Astrocyte (in vitro differentiated cells and primary cell): Measurements from ENCODE around the gene LTBP2. TPM values are rescaled to one million over a fixed set of nuclear protein-coding genes. Genes with fewer than 3 reads are reported as not detected.

ENCODE experiments used
- DNase-seq: peaks from one replicate; pipeline ENCODE4 v3.0.0-alpha.2; 2010; ENCODE audit warnings: low read depth
- FAIRE-seq: peaks from 2 replicates; lab custom pipeline; 2011; peaks lifted over from hg19 to GRCh38; lab: Jason Lieb, UNC
- H2AFZ ChIP-seq: 2 replicates; pipeline ENCODE4 v1.6.0; 2012; ENCODE audit warnings: low read depth, low read length, inconsistent platforms
- H3K27ac ChIP-seq: 2 replicates; pipeline ENCODE4 v1.5.1; 2011; ENCODE audit warnings: low read depth, low read length, inconsistent platforms
- H3K27me3 ChIP-seq: 2 replicates; pipeline ENCODE4 v1.6.0; 2011; ENCODE audit warnings: low read length, inconsistent platforms; ENCODE audit not compliant: insufficient read depth
- H3K36me3 ChIP-seq: 2 replicates; pipeline ENCODE4 v1.5.1; 2011; ENCODE audit warnings: low read length, inconsistent platforms; ENCODE audit not compliant: insufficient read depth
- H3K4me1 ChIP-seq: 2 replicates; pipeline ENCODE4 v1.5.1; 2011; ENCODE audit warnings: low read length, inconsistent platforms; ENCODE audit not compliant: insufficient read depth
- H3K4me2 ChIP-seq: 2 replicates; pipeline ENCODE4 v1.6.0; 2012; ENCODE audit warnings: low read length, inconsistent platforms
- H3K4me3 ChIP-seq: 2 replicates; pipeline ENCODE4 v1.5.1; 2011; ENCODE audit warnings: low read depth, mild to moderate bottlenecking, low read length, inconsistent platforms; ENCODE audit not compliant: insufficient read depth
- H3K79me2 ChIP-seq: 2 replicates; pipeline ENCODE4 v1.6.0; 2012; ENCODE audit warnings: mild to moderate bottlenecking, low read length, inconsistent platforms; ENCODE audit not compliant: insufficient read depth
- H3K9ac ChIP-seq: 2 replicates; pipeline ENCODE4 v1.6.0; 2012; ENCODE audit warnings: mild to moderate bottlenecking, low read length, inconsistent platforms
- H3K9me3 ChIP-seq: 2 replicates; pipeline ENCODE4 v1.5.1; 2012; ENCODE audit warnings: low read depth, mild to moderate bottlenecking, low read length, inconsistent platforms; ENCODE audit not compliant: insufficient read depth
- H4K20me1 ChIP-seq: 2 replicates; pipeline ENCODE4 v1.6.0; 2012; ENCODE audit warnings: low read length, inconsistent platforms; ENCODE audit not compliant: insufficient read depth
- H3K27ac Mint-ChIP-seq: one replicate; pipeline ENCODE4 v1.8.0; 2021; ENCODE audit warnings: mild to moderate bottlenecking, mixed read lengths; ENCODE audit not compliant: unreplicated experiment
- H3K27me3 Mint-ChIP-seq: one replicate; pipeline ENCODE4 v1.8.0; 2021; ENCODE audit warnings: low read depth, mixed read lengths; ENCODE audit not compliant: unreplicated experiment
- H3K36me3 Mint-ChIP-seq: one replicate; pipeline ENCODE4 v1.8.0; 2021; ENCODE audit warnings: low read depth, mixed read lengths; ENCODE audit not compliant: unreplicated experiment
- H3K4me1 Mint-ChIP-seq: one replicate; pipeline ENCODE4 v1.8.0; 2021; ENCODE audit warnings: low read depth, mixed read lengths; ENCODE audit not compliant: unreplicated experiment
- H3K4me3 Mint-ChIP-seq: one replicate; pipeline ENCODE4 v1.8.0; 2021; ENCODE audit warnings: mild to moderate bottlenecking, moderate library complexity, mixed read lengths; ENCODE audit not compliant: unreplicated experiment
- H3K9me3 Mint-ChIP-seq: one replicate; pipeline ENCODE4 v1.8.0; 2021; ENCODE audit warnings: mild to moderate bottlenecking, mixed read lengths; ENCODE audit not compliant: unreplicated experiment
- CTCF ChIP-seq: IDR thresholded peaks from 2 replicates; pipeline ENCODE4 v1.5.1; 2011; ENCODE audit warnings: low read depth, mild to moderate bottlenecking, inconsistent platforms, low read length, moderate library complexity; ENCODE audit not compliant: insufficient read depth
- EZH2 ChIP-seq: IDR thresholded peaks from 2 replicates; pipeline ENCODE4 v1.6.1; 2012; ENCODE audit warnings: mild to moderate bottlenecking, low read length, inconsistent platforms; ENCODE audit not compliant: insufficient read depth
- total RNA-seq: library from RNA; stranded (reverse); gene quantifications from 2 replicates; pipeline ENCODE4 v1.2.1, GENCODE V29; 2021

LTBP2 gene
- total RNA-seq, 1 donor from 2014 or later, result 162 TPM

DNA sequence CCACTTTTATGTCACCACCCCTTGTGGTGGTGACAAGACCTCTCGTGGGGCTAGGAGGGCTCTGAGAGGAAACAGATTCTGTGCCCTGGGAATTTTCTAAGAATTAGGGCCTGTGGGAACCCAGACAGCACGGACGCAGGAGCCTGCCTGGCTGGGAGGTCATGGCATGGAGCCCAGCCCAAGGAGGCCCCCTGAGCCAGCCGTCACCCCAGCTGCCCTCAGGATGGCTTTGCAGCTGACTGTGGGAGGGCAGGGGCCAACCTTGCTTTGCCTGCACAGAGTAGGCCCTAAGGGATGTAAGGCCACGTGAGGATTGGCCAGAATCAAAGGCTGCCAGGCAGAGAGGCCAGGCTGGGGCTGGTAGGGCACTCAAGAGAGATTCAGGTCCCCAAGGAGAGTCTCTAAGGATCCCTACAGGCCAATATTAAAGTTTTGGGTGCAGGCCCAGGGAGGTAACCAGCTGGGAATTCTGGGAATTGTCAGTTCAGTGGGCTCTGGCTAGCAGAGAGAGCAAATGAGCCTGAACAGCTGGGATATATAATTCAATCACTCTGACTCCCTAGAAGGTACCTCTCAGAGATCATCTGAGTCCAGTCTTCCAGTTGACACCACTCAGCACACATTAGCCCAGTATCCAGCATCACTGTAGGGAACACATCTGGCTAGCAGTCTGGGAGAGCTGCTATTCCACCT is 6.4 kb downstream of the LTBP2 start:
- H3K9me3 Mint-ChIP-seq, result no peaks in the 10 kb centered on the region
- FAIRE-seq (no peak), DNase-seq (no peak)
- Histone ChIP-seq H3K36me3 (peaks cover 21% of the 10 kb centered on the region), H3K9ac (no peak overlapping the region), H3K9me3 (no peaks in the 10 kb centered on the region), H3K4me3 (no peak overlapping the region), H3K27ac (no peak overlapping the region), H3K27me3 (no peaks in the 10 kb centered on the region), H3K4me2 (no peak overlapping the region), H3K79me2 (peaks cover 85% of the 10 kb centered on the region), H4K20me1 (peaks cover 72% of the 10 kb centered on the region), H2AFZ (no peak overlapping the region), H3K4me1 (peaks cover 30% of the 10 kb centered on the region)
- H3K36me3 Mint-ChIP-seq, result peaks cover 14% of the 10 kb centered on the region
- no peak overlapping the region for H3K27ac Mint-ChIP-seq
- H3K4me3 Mint-ChIP-seq, result no peak overlapping the region
- H3K27me3 Mint-ChIP-seq, result no peaks in the 10 kb centered on the region
- peaks cover 26% of the 10 kb centered on the region for H3K4me1 Mint-ChIP-seq
- TF ChIP-seq CTCF (no peak), EZH2 (no peak)

GRCh38 chr14:74604911-74605310 is 7.1 kb downstream of the LTBP2 start:
- H3K36me3 Mint-ChIP-seq, result peaks cover 12% of the 10 kb centered on the region
- no peaks in the 10 kb centered on the region for H3K9me3 Mint-ChIP-seq
- Histone ChIP-seq H3K79me2 (peaks cover 83% of the 10 kb centered on the region), H3K27ac (no peak overlapping the region), H3K4me3 (no peak overlapping the region), H4K20me1 (peaks cover 64% of the 10 kb centered on the region), H3K27me3 (no peaks in the 10 kb centered on the region), H3K4me2 (no peak overlapping the region), H3K9ac (no peak overlapping the region), H3K36me3 (peaks cover 21% of the 10 kb centered on the region), H3K4me1 (peaks cover 22% of the 10 kb centered on the region), H2AFZ (no peak overlapping the region), H3K9me3 (no peaks in the 10 kb centered on the region)
- no peak for TF ChIP-seq EZH2
- no peak for TF ChIP-seq CTCF
- no peak overlapping the region for H3K27ac Mint-ChIP-seq
- no peak overlapping the region for H3K4me3 Mint-ChIP-seq
- no peak for FAIRE-seq
- H3K27me3 Mint-ChIP-seq, result no peaks in the 10 kb centered on the region
- DNase-seq, result no peak
- H3K4me1 Mint-ChIP-seq, result peaks cover 22% of the 10 kb centered on the region

- no peak for DNase-seq
- H3K4me1 ChIP-seq, result peaks cover 14% of the 10 kb centered on the region
- no peak for TF ChIP-seq CTCF
- no peak for TF ChIP-seq EZH2
- no peak overlapping the region for H3K4me3 ChIP-seq
- H2AFZ ChIP-seq, result no peak overlapping the region
- peaks cover 12% of the 10 kb centered on the region for H3K36me3 Mint-ChIP-seq
- no peak overlapping the region for H3K27ac Mint-ChIP-seq
- H3K9ac ChIP-seq, result no peak overlapping the region
- no peaks in the 10 kb centered on the region for H3K9me3 ChIP-seq
- H3K27ac ChIP-seq, result no peak overlapping the region
- no peaks in the 10 kb centered on the region for H3K27me3 ChIP-seq
- no peak overlapping the region for H3K4me2 ChIP-seq
- peaks cover 24% of the 10 kb centered on the region for H3K36me3 ChIP-seq
- no peaks in the 10 kb centered on the region for H3K27me3 Mint-ChIP-seq
- peaks cover 56% of the 10 kb centered on the region for H4K20me1 ChIP-seq
- peaks cover 18% of the 10 kb centered on the region for H3K4me1 Mint-ChIP-seq
- H3K79me2 ChIP-seq, result peaks cover 81% of the 10 kb centered on the region
- FAIRE-seq, result no peak
- H3K4me3 Mint-ChIP-seq, result no peak overlapping the region
- H3K9me3 Mint-ChIP-seq, result no peaks in the 10 kb centered on the region
Observed at GRCh38 chr14:74604157-74604556, 7.9 kb downstream of the LTBP2 start.
